ENCODE data around the gene ANKRD52.

Gene ANKRD52

DNA sequence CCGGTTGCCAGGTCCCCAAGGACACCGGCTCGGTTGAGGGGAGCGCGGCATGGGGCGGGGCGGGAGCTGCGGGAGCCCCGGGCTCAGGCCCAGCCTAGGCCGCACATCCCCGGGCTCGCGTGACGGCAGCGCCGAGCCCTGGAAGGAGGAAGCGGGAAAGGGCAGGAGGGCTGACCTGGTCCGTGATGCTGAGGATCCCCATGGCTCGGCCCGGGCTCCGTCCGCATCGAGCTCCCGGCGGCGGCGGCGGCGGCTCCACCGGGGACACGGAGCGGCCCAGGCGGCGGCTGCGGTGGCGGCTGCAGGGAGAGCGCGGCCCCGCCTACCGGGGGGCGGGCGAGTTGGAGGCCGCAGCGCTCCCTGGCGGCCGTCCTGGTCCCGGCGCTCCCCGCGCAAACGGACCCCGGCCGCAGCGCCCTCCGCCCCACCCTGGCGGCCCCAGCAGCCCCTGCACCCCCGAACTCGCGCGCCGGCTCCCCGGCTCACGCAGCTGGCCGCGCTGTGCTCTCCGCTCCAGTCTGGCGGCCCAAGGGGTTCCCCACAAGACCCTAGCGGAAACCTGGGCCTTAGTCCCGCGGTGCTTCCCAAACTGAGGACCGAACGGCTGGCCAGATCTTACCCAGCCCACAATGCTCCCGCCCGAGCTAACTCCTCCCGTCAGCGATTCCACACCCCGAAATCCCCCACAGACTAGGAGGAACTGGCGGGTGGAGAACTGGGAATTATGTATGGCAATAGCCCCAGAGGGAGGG, at the start of gene ANKRD52:
Gene ANKRD52, minus strand, starts transcription at position 317 of the 752 bp plus-strand sequence. Its CDS starts 115 bp downstream, at position 202.
- peak; percentile 20 to 88 (median 74) for DNase-seq

DNA sequence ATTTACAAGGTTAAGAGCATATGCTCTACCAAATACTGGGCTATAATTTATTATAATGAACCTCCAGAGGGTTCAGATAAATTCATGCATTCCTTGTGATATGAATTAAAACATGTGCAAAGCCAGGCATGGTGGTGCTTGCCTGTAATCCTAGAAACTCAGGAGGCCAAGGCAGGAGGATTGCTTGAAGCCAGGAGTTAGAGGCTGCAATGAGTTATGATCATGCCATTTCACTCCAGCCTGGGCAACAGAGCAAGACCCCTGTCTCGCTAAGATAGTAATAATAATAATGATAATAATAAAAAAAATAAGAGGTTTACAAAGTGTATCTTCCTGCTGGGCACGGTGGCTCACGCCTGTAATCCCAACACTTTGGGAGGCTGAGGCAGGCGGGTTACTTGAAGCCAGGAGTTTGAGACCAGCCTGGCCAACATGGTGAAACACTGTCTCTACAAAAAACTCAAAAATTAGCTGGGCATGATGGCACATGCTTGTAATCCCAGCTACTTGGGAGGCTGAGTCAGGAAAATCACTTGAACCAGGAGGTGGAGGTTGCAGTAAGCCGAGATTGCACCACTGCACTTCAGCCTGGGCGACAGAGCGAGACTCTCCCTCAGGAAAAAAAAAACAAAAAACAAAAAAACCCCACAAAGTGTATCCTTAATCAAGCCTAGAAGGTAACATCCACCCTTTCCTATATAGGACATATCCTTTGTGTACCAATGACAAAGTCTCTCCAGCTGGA, 49.2 kb upstream of the ANKRD52 start:
- no peak for DNase-seq

GRCh38 chr12:56304872-56305590, 46.8 kb upstream of the ANKRD52 start:
- DNase-seq = no peak

GRCh38 chr12:56304276-56304675, 46.1 kb upstream of the ANKRD52 start:
- no peak for DNase-seq

- DNase-seq = peak in 6 of 58 donors; percentile 35 to 62 (median 52)
Measured at GRCh38 chr12:56300644-56301464, 42.7 kb upstream of the ANKRD52 start.

DNA sequence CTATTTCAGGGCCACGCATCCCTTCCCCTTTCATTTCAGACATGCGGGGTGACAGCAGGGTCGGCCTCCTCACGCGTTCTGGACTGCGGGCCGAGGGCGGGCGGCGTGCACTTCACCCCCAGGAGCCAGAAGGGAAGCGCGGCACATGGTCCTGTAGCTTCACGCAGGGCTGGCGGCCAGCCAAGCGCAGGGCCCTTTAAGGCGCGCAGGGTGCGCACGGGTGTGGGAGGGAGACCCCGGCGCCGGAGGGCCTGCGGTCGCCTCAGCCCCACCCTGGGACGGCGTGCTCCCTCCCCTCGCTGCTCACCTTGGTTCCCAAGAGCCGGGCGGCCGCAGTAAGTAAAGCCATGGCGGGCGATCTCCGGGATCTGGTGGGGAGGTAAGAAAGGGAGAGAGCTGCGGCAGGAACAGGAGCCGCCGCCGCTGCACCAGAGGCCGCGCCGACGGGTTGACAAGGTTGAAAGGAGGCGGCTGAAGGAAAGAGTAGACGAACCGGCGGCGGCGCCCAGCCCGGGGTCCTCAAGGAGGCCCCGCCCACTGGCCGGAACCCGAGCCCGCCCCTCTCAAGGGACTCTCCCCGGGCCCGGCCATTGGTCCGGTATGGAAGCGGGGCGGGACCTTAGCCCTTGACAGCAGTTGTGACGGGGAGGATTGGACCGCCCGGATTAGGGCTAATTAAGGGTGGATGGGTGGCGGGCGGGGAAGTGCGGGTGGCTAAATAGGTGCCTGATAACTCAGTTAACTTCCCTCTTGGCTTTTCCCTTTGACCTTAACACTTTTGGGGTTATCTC, 41.9 kb upstream of the ANKRD52 start, which contains the start of gene CS:
Gene CS, minus strand, starts transcription at position 478 of the 791 bp plus-strand sequence. Its CDS starts 129 bp downstream, at position 349.
- peak; percentile 64 to 99 (median 96) for DNase-seq

DNA sequence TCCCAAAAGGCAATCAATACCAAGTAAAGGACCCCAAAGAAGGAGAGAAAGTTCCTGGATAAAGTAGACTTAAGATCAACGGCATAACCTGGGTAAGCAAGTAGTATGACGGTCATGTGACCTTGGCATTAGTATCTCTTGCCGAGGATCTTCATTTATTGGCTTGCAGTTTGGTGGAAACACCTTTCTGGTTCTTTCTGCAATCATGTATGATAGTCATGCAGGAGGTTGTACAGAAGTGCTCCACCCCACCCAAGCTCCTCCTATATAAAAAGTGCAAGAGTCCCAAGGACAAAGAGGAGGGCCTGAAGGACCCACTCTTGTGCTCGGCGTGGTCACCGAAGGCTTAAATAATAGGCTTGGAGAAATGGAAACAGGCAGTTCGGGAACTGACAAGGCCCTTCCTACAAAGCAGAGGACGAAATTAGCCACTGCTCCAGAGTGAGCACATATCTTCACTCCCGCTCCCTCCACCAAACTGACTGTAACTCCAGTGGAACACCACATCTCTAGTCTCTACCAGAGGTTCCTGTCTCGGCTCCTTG, 41.2 kb upstream of the ANKRD52 start:
- peak in 3 of 58 donors; percentile 24 to 54 (median 53) for DNase-seq

DNA sequence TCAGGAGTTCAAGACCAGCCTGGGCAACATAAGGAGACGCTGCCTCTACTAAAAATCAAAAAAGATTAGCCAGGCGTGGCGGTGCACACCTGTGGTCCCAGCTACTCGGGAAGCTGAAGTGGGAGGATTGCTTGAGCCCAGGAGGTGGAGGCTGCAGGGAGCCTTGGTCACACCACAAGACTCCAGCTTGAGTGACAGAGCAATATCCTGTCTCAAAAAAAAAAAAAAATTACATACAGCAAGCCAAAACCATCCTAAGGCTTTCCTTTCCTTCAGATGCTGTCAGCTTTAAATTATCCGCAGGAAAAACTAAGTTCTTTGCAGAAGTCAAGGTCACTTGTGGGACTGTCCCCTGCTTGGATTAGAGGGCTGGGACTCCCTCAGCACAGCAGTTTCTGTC, 40.6 kb upstream of the ANKRD52 start:
- DNase-seq = no peak

DNA sequence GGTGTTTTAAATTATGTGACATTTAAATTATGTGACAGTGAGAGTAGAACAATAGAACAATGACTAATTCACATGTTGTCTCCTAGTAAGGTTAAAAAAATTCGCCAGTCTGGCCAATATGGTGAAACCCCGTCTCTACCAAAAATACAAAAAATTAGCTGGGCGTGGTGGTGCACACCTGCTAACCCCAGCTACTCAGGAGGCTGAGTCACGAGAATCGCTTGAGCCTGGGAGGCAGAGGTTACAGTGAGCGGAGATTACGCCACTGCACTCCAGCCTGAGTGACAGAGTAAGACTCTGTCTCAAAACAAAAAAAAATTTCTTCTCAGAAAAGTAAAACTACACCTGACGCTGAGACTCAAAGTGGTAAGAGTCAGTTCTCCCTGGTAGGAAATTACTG, 39.2 kb upstream of the ANKRD52 start:
- DNase-seq = no peak

DNA sequence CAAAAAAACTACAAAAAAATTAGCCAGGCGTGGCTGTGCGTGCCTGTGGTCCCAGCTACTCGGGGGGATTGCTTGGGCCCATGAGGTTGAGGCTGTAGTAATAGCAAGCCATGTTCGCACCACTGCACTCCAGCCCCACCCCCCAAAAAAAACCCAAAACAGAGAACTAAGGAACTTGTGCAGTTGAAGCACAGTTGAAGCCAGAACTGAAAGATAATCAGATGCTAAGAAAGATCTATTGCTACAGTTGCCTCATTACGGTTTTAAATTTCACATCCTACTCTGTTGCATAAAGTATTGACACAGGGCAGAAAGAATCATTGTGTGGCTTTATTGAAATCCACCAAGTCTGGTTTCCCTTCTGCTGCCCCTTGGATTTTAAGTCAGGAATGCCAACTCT, 38.1 kb upstream of the ANKRD52 start:
- no peak for DNase-seq

DNA sequence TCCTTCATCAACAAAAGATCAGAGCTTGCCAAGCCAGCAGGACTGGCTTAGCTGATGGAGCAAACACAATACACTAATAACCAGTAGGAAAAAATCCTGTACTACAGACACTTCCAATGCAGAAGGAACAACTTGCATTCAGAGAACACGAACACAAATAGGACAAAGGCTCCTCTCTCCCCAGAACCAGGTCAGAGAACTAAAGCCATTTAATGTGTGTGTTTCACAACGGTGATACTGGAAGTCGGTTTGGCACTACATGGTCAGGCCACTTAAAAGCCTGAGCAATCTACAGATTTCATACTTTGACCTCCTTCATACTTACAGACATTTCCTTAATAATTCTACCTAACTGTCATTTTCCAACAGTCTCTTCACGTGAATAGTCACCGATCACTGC, 35.6 kb upstream of the ANKRD52 start:
- no peak for DNase-seq

DNA sequence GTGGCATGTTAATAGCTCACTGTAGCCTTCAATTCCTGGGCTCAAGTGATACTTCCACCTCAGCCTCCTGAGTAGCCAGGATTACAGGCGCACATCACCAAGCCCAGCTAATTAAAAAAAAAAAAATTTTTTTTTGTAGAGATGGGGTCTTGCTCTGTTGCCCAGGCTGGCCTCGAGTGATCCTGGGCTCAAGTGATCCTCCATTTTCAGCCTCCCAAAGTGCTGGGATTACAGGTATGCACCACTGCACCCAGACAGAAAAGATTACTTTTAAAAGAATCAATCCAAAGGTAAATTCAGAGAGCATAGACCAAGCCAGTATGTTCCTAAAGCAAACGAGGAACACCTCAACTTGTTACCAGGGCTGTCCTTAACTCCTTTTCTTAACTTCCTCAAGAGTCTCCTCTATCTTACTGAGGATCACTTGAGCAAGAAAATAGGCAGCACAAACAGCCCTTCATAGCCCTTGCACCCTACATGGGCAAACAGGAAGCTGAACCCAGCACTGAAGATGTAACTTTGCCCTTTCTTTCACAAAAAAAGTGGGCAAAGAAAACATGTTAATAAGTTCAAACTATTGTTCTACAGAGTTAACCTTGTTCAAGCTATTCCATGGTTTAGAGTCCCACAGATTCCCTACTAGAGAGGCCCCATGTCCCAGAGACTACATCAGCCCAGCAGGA, 30.7 kb upstream of the ANKRD52 start:
- no peak for DNase-seq

- no peak for DNase-seq
Measured at GRCh38 chr12:56286044-56286830, 28.1 kb upstream of the ANKRD52 start.

GRCh38 chr12:56284263-56284662, 26.1 kb upstream of the ANKRD52 start:
- peak in 1 of 58 donors; percentile 2 for DNase-seq

GRCh38 chr12:56282579-56282978, 24.4 kb upstream of the ANKRD52 start:
- DNase-seq = no peak

DNA sequence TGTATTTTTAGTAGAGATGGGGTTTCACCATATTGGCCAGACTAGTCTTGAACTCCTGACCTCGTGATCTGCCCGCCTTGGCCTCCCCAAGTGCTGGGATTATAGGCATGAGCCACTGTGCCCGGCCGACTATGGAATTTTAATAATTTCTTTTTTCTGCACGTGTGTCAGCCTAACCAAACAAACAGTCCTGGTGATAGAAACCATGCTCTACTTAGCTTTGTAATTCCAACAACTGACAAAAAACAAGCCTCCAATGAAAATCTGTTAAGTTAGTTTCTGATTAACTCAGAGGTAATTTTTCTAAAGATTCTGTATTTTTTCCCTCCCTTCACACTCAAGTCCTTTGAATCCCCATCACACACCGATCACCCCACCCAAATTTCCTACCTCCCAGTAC, 23.8 kb upstream of the ANKRD52 start:
- no peak for DNase-seq

GRCh38 chr12:56280849-56281248, 22.7 kb upstream of the ANKRD52 start:
- DNase-seq = no peak

DNA sequence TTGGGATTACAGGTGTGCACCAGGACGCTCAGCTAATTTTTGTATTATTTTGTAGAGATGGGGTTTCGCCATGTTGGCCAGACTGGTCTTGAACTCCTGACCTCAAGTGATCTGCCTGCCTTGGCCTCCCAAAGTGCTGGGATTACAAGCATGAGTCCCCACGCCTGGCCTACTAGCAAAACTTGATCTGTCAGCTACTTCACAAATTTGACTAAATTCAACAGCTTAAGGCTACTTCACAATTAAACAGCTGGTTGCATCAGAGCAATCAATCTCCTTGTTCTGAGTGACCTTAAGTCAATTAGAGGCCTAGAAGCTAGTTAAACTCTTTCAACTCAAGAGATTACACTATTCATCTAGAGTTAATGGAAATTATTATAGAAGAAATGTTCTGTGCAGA, 20.7 kb upstream of the ANKRD52 start:
- DNase-seq = no peak

Measured in anterior cingulate cortex (tissue), 58 donors.